Heart left ventricle (tissue), 13 donors: ENCODE data around the gene DENR.

Experiments
- POLR2A ChIP-seq, 2 donors: fragments of 450-650 bp; IDR thresholded peaks; one replicate each; pipeline ENCODE4 v1.6.1; 2017; ENCODE audit warnings: antibody characterized with exemption in 2 of 2, mild to moderate bottlenecking in 2 of 2, moderate library complexity in 2 of 2
- TF ChIP-seq, protein P1 (sequence below), 12 donors: fragments of 200-600 bp; sonication (generic) in 4 of 12; IDR thresholded peaks; one replicate each; pipeline versions ENCODE4 v1.5.0 to v1.8.0; 2018 to 2022; ENCODE audit warnings: antibody characterized with exemption in 12 of 12, mild to moderate bottlenecking in 5 of 12
- donor health status: ischemic (EF 13 %, LVEDD 7.1; RV severe dilation, severe dysfunction).
- donor health status: DM: no; HTN: yes; CAD: no.
- donor health status: DM: no; HTN: no; CAD: no.
- donor health status: ischemic (EF 25% LVEDD 6.9; RV normal size, moderate dysfunction).
- donor health status: ischemic (EF 25% LVEDD 5.7; RV mildly dilated, moderate dysfunction).
- donor health status: ischemic (EF 35%, LVEDD 5.7; RV mildly dilated, moderate dysfunction).
- donor health status: nonischemic (EF 11% LVEDD 7.7; RV severe dilation, severe dysfunction).
- donor health status: DM: yes; HTN: yes; CAD: no.
- donor health status: PGD.
- donor health status: ischemic (EF 29% LVEDD 5.4; RV normal size, mild dysfunction).
- donor health status: nonischemic (EF 23%, LVEDD 6.1; RV moderate dilation, normal function).

DNA sequence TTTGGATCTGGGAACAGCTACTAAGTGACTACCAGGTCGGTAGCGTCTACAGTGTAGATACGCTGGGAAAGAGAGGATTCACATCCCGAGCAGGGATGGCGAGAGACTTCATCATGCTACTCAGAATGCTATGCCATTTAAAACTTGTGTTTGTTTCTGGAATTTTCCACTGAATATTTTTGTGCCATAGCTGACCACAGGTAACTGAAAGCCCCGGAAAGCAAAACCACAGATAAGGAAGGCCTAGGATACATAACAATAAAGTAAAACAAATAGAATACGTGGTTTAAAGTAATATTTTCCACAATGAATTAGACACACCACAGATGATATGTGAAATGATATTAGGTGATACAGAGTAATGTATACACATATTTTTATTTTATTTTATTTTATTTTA lies 14.1 kb upstream of the DENR start:
- TF ChIP-seq, protein P1, sequence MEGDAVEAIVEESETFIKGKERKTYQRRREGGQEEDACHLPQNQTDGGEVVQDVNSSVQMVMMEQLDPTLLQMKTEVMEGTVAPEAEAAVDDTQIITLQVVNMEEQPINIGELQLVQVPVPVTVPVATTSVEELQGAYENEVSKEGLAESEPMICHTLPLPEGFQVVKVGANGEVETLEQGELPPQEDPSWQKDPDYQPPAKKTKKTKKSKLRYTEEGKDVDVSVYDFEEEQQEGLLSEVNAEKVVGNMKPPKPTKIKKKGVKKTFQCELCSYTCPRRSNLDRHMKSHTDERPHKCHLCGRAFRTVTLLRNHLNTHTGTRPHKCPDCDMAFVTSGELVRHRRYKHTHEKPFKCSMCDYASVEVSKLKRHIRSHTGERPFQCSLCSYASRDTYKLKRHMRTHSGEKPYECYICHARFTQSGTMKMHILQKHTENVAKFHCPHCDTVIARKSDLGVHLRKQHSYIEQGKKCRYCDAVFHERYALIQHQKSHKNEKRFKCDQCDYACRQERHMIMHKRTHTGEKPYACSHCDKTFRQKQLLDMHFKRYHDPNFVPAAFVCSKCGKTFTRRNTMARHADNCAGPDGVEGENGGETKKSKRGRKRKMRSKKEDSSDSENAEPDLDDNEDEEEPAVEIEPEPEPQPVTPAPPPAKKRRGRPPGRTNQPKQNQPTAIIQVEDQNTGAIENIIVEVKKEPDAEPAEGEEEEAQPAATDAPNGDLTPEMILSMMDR (IDR thresholded peaks at IDR 0.05): no peak
- TF ChIP-seq POLR2A (IDR thresholded peaks at IDR 0.05): no peak
